Measurements from ENCODE around the gene CS.
"Not testable (repeated sequence)": the region's sequence is repeated elsewhere in the genome, so short reads cannot be mapped to it uniquely, and the experiment has no call there.

- TF ChIP-seq CTCF (IDR thresholded peaks at IDR 0.05; ENCODE audit: insufficient read depth, low read length); REST (IDR thresholded peaks at IDR 0.05; ENCODE audit: insufficient replicate concordance, low read depth): not testable (repeated sequence)
These were observed 34.0 kb downstream of the CS start for GRCh38 chr12:56266068-56266692.
